ENCODE measurements around the gene IDH3G. TPM values are rescaled to one million over a fixed set of nuclear protein-coding genes. Genes with fewer than 3 reads are reported as not detected.
"Not testable (repeated sequence)": the region's sequence is repeated elsewhere in the genome, so short reads cannot be mapped to it uniquely, and the experiment has no call there.

IDH3G gene
- total RNA-seq, 1 donor from 2014 or later = 78.7 TPM

DNA sequence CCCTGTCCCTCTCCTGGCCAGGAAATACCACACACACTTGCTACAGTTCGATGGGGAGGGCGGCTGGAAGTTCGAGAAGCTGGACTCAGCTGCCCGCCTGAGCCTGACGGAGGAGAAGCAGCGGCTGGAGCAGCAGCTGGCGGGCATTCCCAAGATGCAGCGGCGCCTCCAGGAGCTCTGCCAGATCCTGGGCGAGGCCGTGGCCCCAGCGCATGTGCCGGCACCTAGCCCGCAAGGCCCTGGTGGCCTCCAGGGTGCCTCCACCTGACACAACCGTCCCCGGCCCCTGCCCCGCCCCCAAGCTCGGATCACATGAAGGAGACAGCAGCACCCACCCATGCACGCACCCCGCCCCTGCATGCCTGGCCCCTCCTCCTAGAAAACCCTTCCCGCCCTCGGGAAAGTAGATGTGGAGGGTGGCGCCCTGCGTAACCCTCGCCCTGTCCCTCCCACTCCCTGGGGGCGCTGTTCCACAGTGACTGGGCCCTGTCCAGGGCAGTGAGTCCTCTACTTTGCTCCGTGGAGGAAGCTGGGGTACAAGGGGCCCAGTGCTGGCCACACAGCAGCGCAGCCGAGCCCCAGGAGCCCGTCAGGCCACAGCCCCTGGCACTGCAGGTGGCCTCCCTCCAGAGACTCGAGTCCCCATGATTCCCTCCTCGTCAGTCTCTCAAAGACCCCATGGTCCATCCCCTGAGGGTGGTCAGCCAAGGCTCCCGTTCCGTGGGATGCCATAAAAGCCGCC, 50.5 kb downstream of the IDH3G start:
- ATAC-seq; intact Hi-C loops (cut with DNase I); DNase-seq (ENCODE audit: missing footprints): not testable (repeated sequence)

DNA sequence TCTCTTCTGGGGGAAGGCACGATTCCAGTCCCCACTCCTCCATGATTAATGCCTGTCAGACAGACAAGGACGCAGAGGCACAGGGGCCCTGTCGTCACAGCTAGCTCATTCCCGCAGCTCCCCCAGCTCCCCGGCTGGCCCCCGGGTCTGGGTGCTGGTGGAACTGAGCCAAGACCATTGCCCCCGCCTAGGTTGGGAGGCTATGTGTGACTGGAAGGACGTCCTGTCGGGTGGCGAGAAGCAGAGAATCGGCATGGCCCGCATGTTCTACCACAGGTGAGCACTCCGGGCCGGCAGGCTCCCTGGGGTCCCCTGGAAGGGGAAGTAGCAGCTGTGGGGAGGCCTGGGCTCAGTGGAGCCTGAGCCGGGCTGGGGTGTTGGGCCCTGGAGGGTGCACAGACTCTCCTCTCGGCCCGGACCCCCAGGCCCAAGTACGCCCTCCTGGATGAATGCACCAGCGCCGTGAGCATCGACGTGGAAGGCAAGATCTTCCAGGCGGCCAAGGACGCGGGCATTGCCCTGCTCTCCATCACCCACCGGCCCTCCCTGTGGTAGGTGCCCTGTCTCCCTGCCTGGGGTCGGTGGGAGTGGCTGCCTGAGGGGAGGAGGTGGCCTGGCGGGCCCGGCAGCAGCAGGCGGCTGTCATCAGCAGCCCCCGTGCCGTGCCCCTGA, 51.2 kb downstream of the IDH3G start:
- intact Hi-C loops (cut with DNase I); ATAC-seq; DNase-seq (ENCODE audit: missing footprints): not testable (repeated sequence)

DNA sequence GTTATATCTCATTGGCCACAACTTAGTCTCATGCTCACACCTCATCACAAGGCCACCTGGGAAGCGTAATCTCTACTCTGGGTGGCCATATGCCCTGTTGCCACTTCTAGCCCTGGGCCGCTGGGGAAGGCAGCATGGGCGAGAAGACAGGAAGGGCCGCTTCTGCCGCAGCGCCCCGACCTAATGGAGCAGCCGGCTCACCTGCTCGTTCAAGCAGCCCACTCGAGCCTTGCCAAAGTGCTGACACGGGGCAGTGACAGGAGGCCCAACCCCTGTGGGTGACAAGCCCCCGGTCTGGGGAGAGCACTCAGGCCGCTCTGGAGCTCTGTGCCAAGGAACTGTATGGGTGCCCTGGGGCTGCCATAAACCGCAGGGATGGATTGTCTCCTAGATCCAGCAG, 52.1 kb downstream of the IDH3G start:
- intact Hi-C loops (cut with DNase I); ATAC-seq; DNase-seq (ENCODE audit: missing footprints): not testable (repeated sequence)

DNA sequence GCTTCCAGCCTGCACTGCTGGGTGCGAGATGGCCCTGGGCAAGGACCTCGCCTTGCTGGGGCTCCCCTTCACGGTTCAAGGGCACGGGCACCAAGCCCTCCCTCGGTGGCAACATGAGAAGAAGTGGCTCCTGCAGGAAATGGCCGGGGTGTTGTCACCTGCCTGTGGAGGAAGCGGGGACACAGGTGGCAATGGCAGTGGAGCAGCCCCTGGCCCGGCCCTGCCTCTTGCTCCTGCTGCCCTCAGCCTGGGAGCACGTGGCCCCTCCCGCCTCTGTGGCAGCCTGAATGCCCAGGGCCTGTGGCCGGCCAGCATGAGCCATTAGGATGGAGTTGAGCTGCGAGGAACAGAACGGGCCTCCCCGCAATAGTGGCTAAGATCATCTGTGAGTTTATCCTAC, 52.7 kb downstream of the IDH3G start:
- no peak for DNase-seq (ENCODE audit: missing footprints)
- ATAC-seq = no peak
- intact Hi-C loops (cut with DNase I) = no loop called here

DNA sequence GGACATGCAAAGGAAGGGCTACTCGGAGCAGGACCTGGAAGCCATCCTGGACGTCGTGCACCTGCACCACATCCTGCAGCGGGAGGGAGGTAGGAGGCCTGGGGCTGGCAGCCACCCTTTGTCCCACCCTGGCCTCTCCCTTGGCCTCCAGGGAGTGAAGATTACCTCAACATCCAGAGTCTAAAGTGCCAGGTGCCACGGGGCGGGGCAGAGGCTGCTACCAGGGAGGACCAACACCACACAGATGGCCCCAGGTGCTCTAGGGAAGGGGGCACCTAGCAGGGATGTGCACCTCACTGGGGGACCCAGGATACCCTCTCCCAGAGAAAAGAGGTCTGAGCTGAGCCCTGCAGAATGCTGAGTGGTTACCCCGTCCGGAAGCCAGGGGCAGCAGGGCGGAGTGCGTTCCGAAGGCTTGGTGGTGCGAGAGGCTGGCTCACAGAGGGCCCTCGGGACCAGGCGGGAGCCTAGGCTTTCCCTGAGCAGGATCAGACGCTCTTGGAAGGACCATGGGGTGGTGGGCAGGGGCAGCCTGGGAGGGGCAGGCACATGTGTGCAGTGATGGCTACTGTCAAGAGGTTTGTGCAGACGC, 53.4 kb downstream of the IDH3G start:
- no peak for DNase-seq (ENCODE audit: missing footprints)
- intact Hi-C loops (cut with DNase I) = no loop called here
- ATAC-seq = no peak

DNA sequence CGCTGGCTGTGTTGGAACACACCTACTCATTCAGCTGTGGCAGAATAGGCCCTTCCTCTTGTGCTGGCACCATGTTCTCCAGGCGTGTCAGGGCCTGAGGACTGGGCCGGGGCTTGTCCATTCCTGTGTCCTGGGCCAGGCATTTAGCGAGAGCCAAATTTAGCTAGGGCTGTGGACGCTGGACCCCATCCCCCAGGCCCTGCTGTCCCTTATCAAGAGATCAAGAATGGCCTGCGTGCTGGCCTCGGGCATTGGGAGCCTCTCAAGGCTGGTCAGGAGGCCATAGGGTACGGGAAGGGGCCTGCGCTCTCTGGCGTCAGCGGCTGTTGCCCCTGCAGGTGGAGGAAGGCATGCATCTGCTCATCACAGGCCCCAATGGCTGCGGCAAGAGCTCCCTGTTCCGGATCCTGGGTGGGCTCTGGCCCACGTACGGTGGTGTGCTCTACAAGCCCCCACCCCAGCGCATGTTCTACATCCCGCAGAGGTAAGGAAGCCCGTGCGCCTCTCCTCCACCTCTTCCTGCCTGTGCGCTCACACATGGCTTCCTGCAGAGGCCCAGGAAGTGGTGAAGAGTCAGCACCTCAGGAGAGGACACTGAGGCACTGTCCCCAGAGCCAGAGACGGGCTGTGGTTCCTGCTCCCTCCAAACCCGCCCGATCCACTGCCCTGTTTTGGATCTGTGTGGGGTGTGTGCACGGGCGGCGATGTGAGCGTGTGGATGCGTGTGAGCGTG, 54.3 kb downstream of the IDH3G start:
- intact Hi-C loops (cut with DNase I) = no loop called here
- DNase-seq (ENCODE audit: missing footprints) (no peak), ATAC-seq (no peak)

DNA sequence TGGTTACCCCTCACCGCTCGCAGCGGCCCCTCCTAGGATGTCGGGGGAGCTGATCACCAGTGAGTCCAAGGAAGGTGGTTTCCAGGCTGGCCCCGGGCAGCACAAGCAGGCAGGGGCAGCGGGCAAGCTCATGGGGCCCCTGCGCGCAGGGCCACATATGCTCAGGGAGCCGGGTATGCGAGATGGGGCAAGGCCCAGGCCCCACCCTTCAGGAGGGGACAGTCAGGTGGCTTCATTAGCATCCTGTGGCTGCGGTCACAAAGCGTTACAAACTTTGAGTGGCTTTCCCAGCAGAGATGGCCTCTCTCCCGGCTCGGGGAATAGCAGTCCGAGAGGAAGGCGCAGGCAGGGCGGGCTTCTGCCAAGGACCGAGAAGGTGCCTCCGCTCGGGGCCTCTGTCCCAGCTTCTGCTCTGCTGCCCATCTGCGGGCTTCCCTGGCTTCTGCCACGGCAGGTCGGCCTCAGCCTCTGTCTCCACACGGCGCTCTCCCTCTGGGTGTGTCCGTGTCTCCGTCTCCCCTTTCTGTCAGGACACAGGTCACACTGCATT, 56.0 kb downstream of the IDH3G start:
- intact Hi-C loops (cut with DNase I) = no loop called here
- no peak for ATAC-seq

DNA sequence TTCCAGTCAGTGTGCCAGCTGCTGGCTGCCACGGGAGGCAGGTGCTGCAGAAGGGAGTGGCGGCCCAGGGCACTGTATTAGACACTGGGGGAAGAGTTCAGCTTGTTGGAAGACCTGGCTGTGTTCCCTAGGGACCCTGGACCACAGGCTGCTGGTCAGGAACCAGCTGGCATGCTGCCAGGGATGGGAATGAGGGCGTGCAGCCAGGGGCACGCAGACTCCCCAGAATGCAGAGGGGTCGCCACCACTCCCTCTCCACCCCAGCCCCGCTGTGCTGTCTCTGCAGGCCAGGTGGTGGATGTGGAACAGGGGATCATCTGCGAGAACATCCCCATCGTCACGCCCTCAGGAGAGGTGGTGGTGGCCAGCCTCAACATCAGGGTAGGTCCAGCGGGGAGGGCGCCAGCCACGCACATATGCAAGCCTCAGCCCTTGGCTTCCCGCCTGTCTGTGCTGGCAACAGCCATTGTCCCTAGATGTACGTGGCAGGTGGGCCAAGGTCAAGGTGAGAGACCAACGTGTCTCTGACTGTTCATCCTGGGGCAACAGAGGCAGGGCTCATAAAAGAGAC, 57.2 kb downstream of the IDH3G start:
- intact Hi-C loops (cut with DNase I) = no loop called here
- ATAC-seq = no peak
- DNase-seq (ENCODE audit: missing footprints) = no peak

More for the DNA sequence above, 56.0 kb downstream of the IDH3G start:
- no peak for DNase-seq (ENCODE audit: missing footprints)

DNA sequence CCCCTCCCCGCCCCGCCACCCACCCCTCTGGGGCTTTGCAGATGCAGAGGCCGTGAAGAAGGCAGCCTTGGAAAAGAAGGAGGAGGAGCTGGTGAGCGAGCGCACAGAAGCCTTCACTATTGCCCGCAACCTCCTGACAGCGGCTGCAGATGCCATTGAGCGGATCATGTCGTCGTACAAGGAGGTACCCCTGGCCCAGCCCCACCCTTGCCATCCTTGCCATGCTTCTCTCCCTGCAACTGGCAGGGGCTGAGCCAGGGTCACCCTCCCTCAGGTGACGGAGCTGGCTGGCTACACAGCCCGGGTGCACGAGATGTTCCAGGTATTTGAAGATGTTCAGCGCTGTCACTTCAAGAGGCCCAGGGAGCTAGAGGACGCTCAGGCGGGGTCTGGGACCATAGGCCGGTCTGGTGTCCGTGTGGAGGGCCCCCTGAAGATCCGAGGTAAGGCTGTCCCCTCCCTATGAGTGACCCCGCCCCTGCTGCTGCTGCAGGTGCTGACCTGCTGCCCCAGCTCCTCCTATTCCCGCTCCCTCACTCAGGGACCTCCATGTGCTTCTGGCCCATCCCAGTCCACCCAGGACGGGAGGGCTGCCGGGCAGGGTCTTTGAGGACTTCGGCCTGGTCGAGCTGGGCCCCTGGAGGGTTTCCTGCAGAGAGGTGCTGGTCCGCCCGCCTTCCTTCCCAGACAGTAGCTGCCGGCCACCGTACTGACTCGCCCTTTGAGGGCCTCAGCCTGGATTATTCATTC, 57.9 kb downstream of the IDH3G start:
- intact Hi-C loops (cut with DNase I) = no loop called here
- no peak for DNase-seq (ENCODE audit: missing footprints)
- no peak for ATAC-seq

Other genes starting within 250 kb of the IDH3G start
- gene CCNQ, start 195.2 kb downstream of the IDH3G start, total RNA-seq = 42.6 TPM
- gene DUSP9, start 147.2 kb downstream of the IDH3G start, total RNA-seq = 0.19 TPM
- gene PNCK, start 120.6 kb downstream of the IDH3G start, total RNA-seq = 11.3 TPM
- gene SLC6A8, start 106.4 kb downstream of the IDH3G start, total RNA-seq = 178 TPM
- gene BCAP31, start 70.0 kb downstream of the IDH3G start, total RNA-seq = 98.5 TPM
- gene ABCD1, start 69.5 kb downstream of the IDH3G start, total RNA-seq = 16.4 TPM
- 2.3 TPM for gene PLXNB3, start 30.1 kb downstream of the IDH3G start, total RNA-seq
- 43.3 TPM for gene SRPK3, start 13.3 kb downstream of the IDH3G start, total RNA-seq
- 150 TPM for gene SSR4, start 293 bp upstream of the IDH3G start, total RNA-seq
- gene PDZD4, start 36.2 kb upstream of the IDH3G start, total RNA-seq = 2.8 TPM
- 6.1 TPM for gene L1CAM, start 91.8 kb upstream of the IDH3G start, total RNA-seq
- gene AVPR2, start 110.3 kb upstream of the IDH3G start, total RNA-seq = 3.2 TPM
- gene ARHGAP4, start 131.9 kb upstream of the IDH3G start, total RNA-seq = 9.7 TPM
- 80.6 TPM for gene NAA10, start 140.7 kb upstream of the IDH3G start, total RNA-seq
- gene RENBP, start 150.3 kb upstream of the IDH3G start, total RNA-seq = 8.8 TPM
- gene HCFC1, start 177.4 kb upstream of the IDH3G start, total RNA-seq = 25.4 TPM
- 6.9 TPM for gene TMEM187, start 178.4 kb upstream of the IDH3G start, total RNA-seq
- 38.6 TPM for gene IRAK1, start 225.5 kb upstream of the IDH3G start, total RNA-seq